Inflammatory macrophage treated with lipopolysaccharide for 1 hour (primary cell): ENCODE measurements around the gene ALDH1B1.
A peak's percentile ranks its signal among the peaks of the same experiment; 100 is the strongest.
"Not testable (repeated sequence)": the region's sequence is repeated elsewhere in the genome, so short reads cannot be mapped to it uniquely, and the experiment has no call there.

ENCODE experiments used
- DNase-seq, 2 donors: peaks; one replicate each; pipeline ENCODE4 v3.0.0-alpha.2; 2020 to 2022

Gene ALDH1B1

DNA sequence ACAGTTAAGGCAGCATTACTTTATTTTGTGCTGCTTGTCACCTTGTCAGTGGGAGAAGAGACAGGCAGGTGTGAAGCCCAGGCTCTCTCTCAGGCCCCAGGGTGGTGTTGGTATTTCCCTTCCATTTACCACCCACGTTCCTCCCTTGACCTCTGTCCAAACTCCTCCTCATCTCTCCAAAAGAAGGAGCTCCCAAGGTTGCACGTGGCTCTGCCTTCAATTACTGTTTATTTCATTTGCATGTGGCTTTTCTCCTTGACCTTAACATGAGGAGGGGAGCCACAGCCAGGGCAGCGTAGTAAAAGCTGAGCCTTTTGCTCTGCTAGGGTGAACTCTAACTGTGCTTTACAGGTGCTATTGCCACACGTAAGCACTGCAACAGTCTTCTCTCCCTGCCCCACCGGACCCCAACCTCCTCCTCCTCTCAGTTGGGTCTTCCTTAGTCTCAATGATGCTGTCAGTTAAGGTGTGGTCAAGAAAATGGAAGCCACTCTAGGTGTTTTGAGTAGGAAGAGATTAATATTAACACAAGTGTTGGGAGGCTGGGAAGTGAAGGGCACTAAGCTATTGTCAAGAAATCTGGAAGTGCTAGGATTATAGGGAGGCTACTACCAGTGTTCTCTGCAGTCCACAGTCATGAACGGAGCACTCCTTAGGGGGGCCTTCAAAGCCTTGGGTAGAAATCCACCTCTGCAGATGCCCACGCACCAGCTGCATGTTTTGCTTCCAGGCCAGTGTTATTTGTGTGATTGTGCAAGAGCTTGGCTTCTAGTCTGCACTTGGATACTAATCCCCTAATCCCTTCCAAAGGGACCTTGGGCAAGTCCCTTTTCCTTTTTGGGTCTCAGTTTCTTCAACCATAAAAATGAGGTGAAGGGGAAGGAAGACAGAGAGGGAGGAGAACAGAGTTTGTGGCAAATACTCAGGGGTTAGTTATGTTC is 3.9 kb upstream of the ALDH1B1 start:
- DNase-seq: no peak

DNA sequence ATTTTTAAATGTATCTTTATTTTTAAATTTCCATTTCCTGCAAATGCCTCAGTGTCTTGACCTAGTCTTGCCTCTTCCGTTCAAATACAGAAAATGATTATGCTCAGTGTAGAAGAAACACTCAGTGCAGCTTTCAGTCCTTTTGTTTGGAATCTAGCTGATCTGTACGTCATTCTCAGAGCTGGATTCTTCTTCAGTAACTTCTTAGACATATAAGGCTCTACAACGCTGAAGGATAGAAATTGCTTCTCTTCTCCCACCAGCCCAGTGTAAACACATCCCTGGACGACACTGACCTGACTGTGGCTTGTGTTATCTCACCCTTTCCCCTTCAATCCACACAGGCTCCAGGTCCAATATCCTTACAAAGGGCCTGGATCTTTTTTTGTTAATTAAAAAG is 3.2 kb upstream of the ALDH1B1 start:
- no peak for DNase-seq

DNA sequence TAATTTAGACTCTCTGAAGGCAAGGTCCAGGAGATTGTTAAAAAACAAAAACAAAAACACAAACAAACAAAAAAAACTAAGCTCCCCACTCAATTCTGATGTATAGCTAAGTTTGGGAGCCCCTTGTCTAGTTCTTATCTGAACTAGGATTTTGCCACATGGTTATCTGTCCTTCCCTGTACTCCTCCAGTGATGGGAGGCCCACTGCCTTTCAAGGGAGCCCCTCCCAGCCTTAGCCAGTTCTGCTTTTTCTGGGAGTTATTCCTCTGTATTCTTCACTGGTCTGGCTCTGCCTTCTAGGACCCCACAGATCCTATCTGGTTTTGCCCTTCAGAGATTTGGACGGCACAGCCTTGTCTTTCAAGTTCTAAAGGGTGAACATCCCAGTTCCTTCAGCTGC is 2.1 kb upstream of the ALDH1B1 start:
- no peak for DNase-seq

DNA sequence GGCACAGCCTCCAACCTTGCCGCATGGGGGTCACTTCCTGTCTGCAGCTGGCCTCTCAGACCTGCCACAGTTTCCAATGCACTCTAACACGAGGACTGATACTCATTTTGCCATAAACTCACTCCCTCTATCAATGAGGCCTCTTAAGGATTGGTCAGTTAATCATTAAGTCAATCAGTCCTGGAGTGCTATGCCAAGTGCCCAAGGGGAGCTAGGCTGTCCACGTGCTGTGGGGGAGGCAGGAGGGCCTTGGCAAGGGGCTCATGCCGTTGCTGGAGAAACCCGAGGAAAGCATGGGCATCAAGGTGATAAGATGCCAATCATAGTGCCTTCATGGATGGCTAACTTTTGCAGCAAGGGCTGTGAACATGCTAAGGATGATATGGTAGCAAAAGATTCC is 1.7 kb upstream of the ALDH1B1 start:
- no peak for DNase-seq

GRCh38 chr9:38391278-38392118 is 1.0 kb upstream of the ALDH1B1 start:
- no peak for DNase-seq

DNA sequence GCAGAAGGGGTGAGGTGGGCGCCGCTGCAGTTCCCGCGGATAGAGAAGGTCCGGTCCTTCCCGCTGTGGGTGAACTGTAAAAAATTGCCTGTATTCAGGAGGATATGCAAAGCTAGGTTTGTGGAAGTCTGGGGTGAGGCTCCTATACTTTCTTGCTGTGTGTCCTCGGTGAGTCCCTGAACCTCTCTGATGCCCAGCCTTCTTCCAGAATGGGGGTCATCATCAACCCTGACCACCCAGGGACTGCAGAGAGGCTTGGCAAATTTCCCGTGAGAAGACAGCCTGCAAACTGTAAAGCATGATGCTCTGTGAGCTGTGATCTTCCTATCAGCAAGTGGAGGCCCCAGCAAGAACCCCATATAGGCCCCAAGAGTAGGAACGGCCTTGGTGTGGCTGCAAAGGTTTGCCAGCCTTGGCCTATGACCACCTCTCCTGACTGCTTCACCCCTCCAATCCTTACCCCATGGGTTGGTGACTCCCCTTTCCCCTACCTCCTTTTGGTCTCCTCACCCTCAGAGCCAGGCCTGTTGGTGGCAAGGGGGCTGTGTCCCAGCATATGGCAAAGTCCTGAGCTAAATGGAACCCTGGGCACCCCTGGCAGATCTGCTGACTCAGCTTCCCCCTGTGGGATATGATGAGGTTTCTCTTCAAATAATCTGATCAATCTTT is 760 bp downstream of the ALDH1B1 start:
- no peak for DNase-seq

DNA sequence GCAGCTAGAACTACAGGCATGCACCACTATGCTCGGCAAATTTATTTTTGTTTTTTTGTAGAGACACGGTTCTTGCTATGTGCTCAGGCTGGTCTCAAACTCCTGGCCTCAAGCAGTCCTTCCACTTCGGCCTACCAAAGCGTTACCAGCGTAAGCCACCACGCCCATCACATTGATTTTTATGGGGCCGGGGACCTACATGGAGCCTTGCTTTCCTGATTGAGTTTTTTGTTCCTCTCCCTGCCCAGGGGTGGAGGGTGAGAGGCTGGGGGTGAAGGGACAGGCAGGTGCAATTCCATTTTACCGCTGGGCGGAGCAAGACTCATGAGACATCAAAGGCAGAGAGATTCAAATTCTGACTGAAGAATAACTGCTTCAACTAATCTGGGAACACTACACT is 1.9 kb downstream of the ALDH1B1 start:
- no peak for DNase-seq

DNA sequence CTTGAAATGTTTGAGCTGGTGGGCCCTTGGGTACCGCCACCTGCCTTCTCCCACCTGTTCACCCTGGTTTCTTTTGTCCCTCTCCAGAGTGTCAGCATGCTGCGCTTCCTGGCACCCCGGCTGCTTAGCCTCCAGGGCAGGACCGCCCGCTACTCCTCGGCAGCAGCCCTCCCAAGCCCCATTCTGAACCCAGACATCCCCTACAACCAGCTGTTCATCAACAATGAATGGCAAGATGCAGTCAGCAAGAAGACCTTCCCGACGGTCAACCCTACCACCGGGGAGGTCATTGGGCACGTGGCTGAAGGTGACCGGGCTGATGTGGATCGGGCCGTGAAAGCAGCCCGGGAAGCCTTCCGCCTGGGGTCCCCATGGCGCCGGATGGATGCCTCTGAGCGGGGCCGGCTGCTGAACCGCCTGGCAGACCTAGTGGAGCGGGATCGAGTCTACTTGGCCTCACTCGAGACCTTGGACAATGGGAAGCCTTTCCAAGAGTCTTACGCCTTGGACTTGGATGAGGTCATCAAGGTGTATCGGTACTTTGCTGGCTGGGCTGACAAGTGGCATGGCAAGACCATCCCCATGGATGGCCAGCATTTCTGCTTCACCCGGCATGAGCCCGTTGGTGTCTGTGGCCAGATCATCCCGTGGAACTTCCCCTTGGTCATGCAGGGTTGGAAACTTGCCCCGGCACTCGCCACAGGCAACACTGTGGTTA is 3.3 kb downstream of the ALDH1B1 start:
- no peak for DNase-seq

DNA sequence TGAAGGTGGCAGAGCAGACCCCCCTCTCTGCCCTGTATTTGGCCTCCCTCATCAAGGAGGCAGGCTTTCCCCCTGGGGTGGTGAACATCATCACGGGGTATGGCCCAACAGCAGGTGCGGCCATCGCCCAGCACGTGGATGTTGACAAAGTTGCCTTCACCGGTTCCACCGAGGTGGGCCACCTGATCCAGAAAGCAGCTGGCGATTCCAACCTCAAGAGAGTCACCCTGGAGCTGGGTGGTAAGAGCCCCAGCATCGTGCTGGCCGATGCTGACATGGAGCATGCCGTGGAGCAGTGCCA is 3.8 kb downstream of the ALDH1B1 start:
- DNase-seq: no peak

DNA sequence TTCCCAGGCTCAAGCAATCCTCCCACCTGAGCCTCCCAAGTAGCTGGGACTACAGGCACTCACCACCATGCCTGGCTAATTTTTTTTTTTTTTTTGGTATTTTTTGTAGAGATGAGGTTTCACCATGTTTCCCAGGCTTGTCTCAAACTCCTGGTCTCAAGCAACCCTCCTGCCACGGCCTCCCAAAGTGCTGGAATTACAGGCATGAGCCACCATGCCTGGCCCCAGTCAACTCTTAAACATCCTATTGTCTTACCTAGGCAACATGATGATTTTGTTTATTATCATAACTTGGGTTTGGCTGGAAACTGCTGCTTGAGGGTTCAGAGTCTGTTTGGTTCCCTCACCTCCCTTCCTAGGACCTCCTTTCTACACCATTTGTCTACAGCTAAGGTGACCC is 6.7 kb downstream of the ALDH1B1 start:
- not testable (repeated sequence) for DNase-seq

GRCh38 chr9:38401994-38402393 is 9.5 kb downstream of the ALDH1B1 start:
- no peak for DNase-seq

DNA sequence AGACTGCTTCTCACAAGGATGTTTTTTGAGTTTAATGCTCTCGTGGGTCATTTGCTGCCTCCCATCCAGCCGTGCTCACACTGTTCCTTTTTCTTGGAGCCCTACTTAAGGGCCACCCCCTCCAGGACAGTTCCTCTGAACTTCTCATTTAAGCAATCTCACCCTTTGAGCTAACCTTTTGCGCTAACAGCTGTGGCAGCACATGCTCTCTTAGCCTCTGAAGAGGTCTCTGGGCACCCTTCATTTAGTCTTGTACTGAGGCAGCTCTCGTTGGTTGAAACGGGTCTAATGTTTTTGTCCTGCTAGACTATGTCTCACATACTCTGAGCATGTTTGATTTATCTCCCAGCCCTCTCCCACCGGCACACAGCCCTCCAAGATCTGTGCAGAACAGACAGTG is 11.8 kb downstream of the ALDH1B1 start:
- DNase-seq: peak in 1 of 2 donors; percentile 20

- peak; percentile 20 to 66 for DNase-seq
Observed at GRCh38 chr9:38405785-38406184, 13.3 kb downstream of the ALDH1B1 start.

GRCh38 chr9:38406476-38407186 is 14.1 kb downstream of the ALDH1B1 start:
- no peak for DNase-seq

DNA sequence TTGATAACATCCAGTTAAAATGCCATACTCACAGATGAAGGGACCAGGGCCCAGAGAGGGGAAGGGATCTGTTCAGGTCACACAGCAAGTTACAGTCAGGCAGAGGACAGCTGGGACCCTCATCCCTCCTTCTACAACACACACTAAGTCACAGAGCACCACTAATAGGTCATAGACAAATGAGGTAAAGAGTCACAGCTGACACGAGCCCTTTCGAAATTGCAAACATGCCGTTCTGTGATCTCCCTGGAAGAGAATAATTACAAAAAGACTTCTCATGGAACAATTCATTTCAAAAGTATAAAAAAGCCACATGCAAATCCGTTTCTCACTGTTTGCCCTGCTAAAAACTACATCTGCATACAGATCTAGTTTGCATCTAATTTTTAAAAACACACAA is 16.2 kb downstream of the ALDH1B1 start:
- DNase-seq: no peak

DNA sequence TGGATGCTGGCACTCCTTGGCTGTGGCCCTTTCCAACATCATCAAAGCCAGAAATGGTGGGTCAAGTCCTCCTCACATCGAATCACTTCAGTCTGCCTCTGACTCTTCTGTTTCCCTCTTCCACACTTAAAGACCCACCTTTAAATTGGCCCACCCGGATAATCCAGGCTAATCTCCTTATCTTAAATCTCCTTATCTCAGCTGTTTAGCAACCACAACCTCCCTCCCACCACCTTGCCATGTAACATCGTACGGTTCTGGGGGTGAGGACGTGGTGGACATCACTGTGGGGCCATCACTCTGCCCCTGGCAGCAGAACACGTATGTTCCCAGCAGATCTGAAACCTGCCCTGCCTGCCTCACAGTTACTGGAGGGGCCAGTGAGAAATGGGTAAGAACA is 20.2 kb downstream of the ALDH1B1 start:
- no peak for DNase-seq

GRCh38 chr9:38413283-38413682 is 20.8 kb downstream of the ALDH1B1 start:
- no peak for DNase-seq

- DNase-seq: no peak
Observed at GRCh38 chr9:38414040-38414723, 21.7 kb downstream of the ALDH1B1 start.

DNA sequence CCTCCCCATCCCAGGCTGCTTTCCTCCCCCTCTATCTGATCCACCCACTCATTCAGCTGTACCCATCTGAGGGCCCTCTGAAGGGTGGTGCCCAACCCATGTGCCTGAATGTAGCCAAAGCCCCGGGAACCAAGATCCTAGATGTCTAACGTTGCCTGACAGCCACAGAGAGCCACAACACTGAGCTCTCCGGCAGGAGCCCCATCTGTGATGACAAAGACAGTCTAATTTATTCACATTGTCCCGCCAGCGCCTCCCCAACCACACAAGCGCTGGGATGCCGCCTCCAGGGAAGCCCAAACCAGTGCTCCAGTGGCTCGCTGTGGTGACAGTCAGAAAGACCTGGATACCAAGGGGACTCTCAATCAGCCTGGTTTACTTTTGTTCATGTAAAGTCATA is 23.4 kb downstream of the ALDH1B1 start:
- DNase-seq: no peak

GRCh38 chr9:38416461-38416860 is 24.0 kb downstream of the ALDH1B1 start:
- DNase-seq: no peak
